GM18526 (cell line): Measurements from ENCODE around the gene PMS1.

Source experiments
- POLR2A ChIP-seq: IDR thresholded peaks from 3 replicates; pipeline ENCODE4 v1.6.1; 2011; ENCODE audit not compliant: insufficient read length; ENCODE audit errors: extremely low read depth

Gene PMS1

GRCh38 chr2:189836644-189837043, 52.4 kb downstream of the PMS1 start:
- TF ChIP-seq POLR2A = no peak

GRCh38 chr2:189837326-189837725, 53.1 kb downstream of the PMS1 start:
- TF ChIP-seq POLR2A = no peak

GRCh38 chr2:189841019-189841418, 56.8 kb downstream of the PMS1 start:
- no peak for TF ChIP-seq POLR2A

- TF ChIP-seq POLR2A = no peak
Measured at GRCh38 chr2:189848276-189848675, 64.0 kb downstream of the PMS1 start.

GRCh38 chr2:189849550-189849949, 65.3 kb downstream of the PMS1 start:
- TF ChIP-seq POLR2A = no peak

GRCh38 chr2:189851174-189851826, 67.0 kb downstream of the PMS1 start:
- TF ChIP-seq POLR2A = no peak

- no peak for TF ChIP-seq POLR2A
Measured at GRCh38 chr2:189854187-189854586, 69.9 kb downstream of the PMS1 start.

- no peak for TF ChIP-seq POLR2A
Measured at GRCh38 chr2:189854940-189855339, 70.7 kb downstream of the PMS1 start.

- no peak for TF ChIP-seq POLR2A
Measured at GRCh38 chr2:189858291-189858690, 74.0 kb downstream of the PMS1 start.

GRCh38 chr2:189860161-189860560, 75.9 kb downstream of the PMS1 start:
- no peak for TF ChIP-seq POLR2A

GRCh38 chr2:189862751-189863150, 78.5 kb downstream of the PMS1 start:
- TF ChIP-seq POLR2A = no peak

GRCh38 chr2:189865826-189866225, 81.6 kb downstream of the PMS1 start:
- TF ChIP-seq POLR2A = no peak

GRCh38 chr2:189866296-189866695, 82.0 kb downstream of the PMS1 start:
- TF ChIP-seq POLR2A = no peak

- TF ChIP-seq POLR2A = no peak
Measured at GRCh38 chr2:189868896-189869295, 84.6 kb downstream of the PMS1 start.

GRCh38 chr2:189870381-189871085, 86.3 kb downstream of the PMS1 start:
- no peak for TF ChIP-seq POLR2A

- TF ChIP-seq POLR2A = no peak
Measured at GRCh38 chr2:189873696-189874095, 89.4 kb downstream of the PMS1 start.

GRCh38 chr2:189874586-189875320, 90.5 kb downstream of the PMS1 start:
- TF ChIP-seq POLR2A = no peak

GRCh38 chr2:189876271-189876670, 92.0 kb downstream of the PMS1 start:
- no peak for TF ChIP-seq POLR2A
